Retinal pigment epithelial cell (primary cell): ENCODE results near the gene ODF4.

Experiments
- DNase-seq: peaks from one replicate; pipeline ENCODE4 v3.0.0-alpha.2; 2010; ENCODE audit warnings: low read depth
- H3K4me3 ChIP-seq: 2 replicates; pipeline ENCODE4 v1.5.1; 2011; ENCODE audit warnings: mild to moderate bottlenecking, low read length, control low read depth, moderate library complexity
- TF ChIP-seq, protein P1 (sequence below): conservative IDR thresholded peaks from 2 replicates; pipeline ENCODE4 v1.5.1; 2011; ENCODE audit warnings: low read depth, low read length, control low read depth, inconsistent platforms

ODF4 gene

DNA sequence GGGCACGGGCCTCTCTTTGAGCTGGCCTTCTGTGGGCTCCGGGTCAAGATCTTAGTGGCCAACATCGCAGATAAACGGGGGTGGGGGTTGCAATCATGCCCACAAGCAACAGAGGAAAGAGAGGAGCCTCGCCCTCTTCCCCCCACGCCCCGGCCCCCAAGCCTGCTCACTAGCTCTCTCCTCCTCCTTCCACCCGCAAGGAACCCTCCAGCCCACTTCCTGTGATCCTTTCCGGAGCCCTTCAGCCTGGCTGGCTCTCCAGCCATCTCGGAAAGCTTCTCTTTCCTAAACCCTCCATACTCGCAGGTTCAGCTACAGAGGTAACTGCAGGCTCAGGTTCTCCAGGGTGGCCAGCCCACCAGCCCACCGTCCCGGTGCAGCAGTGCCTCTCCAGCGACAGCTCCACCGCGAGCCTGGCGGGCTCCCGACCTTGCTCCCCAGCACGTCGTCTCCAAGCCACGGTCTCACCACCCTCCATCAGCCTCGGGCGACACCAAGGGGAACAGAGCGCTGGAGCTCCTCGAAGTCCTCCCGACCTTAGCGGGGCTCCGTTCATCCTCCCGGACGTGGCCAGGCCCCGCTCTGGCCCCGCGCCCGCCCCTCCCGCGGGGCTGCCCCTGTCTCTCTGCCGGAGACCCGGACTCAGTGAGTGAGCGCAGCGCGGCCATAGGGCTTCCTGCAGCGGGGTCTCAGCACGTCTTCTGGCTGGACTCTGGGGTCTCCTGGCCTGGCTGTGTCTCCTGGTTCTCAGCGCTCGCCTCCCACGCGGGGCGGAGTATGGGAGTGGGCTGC is 12.9 kb upstream of the ODF4 start:
- H3K4me3 ChIP-seq: peak overlapping the region; percentile 54
- TF ChIP-seq, protein P1, sequence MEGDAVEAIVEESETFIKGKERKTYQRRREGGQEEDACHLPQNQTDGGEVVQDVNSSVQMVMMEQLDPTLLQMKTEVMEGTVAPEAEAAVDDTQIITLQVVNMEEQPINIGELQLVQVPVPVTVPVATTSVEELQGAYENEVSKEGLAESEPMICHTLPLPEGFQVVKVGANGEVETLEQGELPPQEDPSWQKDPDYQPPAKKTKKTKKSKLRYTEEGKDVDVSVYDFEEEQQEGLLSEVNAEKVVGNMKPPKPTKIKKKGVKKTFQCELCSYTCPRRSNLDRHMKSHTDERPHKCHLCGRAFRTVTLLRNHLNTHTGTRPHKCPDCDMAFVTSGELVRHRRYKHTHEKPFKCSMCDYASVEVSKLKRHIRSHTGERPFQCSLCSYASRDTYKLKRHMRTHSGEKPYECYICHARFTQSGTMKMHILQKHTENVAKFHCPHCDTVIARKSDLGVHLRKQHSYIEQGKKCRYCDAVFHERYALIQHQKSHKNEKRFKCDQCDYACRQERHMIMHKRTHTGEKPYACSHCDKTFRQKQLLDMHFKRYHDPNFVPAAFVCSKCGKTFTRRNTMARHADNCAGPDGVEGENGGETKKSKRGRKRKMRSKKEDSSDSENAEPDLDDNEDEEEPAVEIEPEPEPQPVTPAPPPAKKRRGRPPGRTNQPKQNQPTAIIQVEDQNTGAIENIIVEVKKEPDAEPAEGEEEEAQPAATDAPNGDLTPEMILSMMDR: no peak
- DNase-seq: no peak

DNA sequence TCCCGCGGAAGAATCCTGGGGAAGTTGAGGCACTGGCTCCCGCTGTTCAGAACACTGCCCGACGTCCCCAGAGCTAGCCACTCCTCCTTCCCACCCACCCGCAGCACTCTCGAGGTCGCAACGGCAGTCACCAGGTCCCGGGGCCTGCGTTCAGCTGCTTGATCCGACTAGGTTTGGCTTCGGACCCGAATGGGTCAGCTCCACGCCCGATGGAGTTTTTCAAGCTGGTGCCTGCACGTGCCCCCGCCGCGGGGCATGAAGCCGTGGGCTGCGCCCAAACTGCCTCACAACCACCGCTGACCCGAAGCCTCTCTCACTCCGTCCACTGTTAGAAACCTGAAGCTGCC is 12.4 kb upstream of the ODF4 start:
- TF ChIP-seq, protein P1: no peak
- DNase-seq: no peak
- peak overlapping the region; percentile 54 for H3K4me3 ChIP-seq

DNA sequence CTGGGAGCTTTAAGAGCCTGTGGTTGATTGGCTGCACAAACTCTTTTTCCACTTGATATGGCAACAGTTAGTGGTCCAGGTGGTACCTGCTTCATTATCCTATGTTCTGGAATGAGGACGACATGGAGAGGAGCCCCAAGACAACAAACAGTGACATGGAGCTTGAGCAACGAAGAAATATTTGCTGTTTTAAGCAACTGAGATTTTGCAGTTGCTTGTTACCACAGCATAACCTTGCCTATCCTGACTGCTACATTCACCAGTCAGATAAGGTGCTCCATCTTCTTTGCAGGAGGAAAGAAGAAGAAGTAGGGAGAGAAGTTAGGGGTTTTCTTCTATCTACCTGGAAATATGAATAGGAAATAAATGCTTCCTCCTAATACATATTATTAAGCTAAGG is 7.5 kb upstream of the ODF4 start:
- TF ChIP-seq, protein P1: no peak
- DNase-seq: no peak
- H3K4me3 ChIP-seq: no peak overlapping the region

DNA sequence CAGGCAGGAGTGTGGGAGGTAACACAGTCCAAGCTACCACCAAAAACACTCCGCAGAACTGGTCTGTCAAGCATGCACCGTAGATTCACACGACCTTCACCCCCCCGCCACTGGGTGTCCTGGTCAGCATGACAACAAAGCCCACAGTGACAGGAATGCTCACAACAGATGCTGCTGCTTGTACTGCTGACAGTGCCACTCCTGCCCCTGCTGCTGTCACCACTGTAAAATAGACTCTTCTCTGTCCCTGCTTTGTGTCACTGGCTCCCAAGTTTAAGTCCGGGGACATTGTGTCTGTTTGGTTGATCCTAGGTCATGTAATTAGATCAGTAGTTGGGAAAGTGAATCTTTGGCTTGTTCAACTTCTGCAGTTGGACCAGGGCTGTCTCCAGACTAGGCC is 7.0 kb upstream of the ODF4 start:
- DNase-seq: no peak
- H3K4me3 ChIP-seq: no peak overlapping the region
- TF ChIP-seq, protein P1: no peak

DNA sequence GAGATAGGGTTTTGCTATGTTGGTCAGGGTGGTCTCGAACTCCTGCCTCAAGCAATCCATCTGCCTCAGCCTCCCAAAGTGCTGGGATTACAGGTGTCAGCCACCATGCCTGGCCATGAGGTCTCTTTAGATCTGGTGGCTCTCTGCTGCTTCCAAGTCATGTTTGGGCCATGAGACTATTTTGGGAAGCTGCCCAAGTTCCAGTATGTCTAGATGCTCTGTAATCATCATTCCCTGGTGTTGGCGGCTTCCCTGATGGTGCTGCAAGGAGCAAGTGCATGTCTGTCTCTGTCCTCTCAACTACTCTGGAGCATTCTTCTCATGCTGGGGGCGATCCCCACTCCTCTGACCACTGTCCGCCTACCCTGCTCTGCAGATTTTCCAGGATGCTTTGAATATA is 6.4 kb upstream of the ODF4 start:
- TF ChIP-seq, protein P1: no peak
- no peak for DNase-seq

DNA sequence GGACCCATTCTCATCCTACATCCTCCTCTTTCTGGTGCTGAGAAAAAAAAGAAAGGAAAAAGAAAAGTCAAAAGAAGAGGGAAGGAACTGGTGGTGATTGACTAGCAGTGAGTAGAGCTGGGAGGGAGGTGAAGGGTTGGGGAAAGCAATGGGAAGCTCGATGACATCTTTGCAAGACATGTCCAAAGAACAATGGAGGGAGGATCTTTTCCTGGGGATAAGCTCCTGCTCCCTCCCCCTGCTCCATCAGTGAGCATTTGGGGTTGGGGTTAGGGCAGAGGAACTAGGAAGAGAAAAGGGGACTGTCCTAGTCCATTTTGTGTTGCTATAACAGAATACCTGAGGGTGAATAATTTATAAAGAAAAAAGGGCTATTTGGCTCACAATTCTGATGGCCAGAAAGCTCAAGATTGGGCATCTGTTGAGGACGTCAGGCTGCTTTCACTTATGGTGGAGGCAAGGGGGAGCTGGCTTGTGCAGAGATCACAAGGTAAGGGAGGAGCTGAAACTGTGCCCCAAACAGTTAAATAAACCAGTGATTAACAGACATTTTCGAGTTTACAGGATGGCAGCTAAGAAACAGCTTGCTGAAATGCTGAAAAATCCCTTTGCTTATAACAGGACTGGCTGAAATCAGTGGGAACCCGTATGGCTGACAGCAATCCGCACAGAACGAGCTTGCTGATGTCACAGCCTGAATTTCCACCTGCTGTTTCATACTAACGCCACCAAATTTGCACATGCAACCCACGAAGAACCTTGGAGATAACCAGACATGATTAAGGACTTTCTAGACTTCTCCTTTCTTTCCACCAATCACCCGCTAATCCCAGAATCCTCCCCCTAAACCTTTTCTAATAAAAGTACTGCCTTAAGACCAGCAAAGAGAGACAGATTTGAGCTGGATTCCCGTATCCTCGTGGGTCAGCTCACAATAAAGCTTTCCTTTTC is 1.6 kb upstream of the ODF4 start:
- H3K4me3 ChIP-seq: peak overlapping the region; percentile 23

More for the DNA sequence above, 6.4 kb upstream of the ODF4 start:
- no peak overlapping the region for H3K4me3 ChIP-seq

More for the DNA sequence above, 1.6 kb upstream of the ODF4 start:
- TF ChIP-seq, protein P1: no peak
- no peak for DNase-seq
